Activated T-cell treated with anti-CD3 and anti-CD28 coated beads, Interleukin-2, amount 50 U/mL, for 48 hours (primary cell): ENCODE data around the gene DNASE1L3.

Experiments used
- DNase-seq, 2 experiments: peaks; one replicate each; pipeline ENCODE4 v3.0.0-alpha.2; 2020

The DNASE1L3 gene

GRCh38 chr3:58177747-58178527 is 32.8 kb downstream of the DNASE1L3 start:
- DNase-seq: peak; percentile 94 to 95

DNA sequence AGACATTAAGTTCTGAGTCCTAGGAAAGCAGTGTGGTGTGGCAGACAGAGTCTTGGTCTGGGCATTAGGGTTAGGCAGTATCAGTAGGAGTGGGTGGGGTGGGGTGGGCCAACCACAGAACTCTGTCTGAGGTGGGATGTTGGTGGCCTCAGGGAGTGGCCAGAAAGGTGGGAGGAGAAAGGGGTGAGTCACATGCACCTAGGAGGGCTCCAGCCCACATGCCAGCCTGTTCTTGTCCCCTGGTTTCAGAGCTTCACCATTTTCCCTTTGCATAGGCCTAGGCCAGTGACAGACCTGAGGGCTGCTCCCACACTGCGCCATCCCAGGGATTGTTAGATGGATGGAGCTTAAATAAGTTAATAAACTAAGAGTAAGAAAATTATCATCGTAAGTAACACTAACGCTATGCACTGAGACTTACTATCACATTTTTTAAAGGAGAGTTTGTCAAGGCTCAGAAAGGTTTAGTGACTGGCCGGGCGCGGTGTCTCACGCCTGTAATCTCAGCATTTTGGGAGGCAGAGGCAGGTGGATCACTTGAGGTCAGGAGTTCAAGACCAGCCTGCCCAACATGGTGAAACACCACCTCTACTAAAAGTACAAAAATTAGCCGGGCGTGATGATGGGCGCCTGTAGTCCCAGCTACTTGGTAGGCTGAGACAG is 33.8 kb downstream of the DNASE1L3 start:
- DNase-seq: no peak

DNA sequence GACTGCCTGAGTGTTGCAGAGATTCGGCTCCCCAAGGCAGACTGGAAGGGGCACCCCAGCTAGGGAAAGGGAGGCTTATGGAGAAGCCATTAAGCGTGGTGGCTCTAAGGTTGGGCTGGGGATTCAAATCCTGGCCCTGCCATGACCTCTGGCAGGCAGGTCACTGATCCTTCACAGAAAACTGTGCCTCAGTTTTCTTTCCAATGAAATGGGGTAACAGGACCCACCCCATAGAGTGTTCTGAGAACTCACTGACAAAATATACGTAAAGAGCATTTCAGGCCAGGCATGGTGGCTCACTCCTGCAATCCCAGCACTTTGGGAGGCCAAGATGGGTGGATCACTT is 34.6 kb downstream of the DNASE1L3 start:
- no peak for DNase-seq

GRCh38 chr3:58175437-58176184 is 35.2 kb downstream of the DNASE1L3 start:
- no peak for DNase-seq

DNA sequence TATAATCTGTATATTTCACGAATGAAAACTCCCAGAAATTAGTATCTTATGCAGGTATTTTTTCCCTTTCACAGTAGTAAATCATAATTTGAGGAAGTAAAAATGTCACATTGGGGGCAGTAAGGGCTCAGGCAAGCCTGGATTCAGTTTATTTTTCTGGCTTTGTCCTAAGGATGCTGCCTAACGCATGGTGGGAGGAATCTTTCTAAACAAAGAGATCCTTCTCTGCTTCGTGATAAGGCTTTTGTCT is 35.7 kb downstream of the DNASE1L3 start:
- DNase-seq: no peak

DNA sequence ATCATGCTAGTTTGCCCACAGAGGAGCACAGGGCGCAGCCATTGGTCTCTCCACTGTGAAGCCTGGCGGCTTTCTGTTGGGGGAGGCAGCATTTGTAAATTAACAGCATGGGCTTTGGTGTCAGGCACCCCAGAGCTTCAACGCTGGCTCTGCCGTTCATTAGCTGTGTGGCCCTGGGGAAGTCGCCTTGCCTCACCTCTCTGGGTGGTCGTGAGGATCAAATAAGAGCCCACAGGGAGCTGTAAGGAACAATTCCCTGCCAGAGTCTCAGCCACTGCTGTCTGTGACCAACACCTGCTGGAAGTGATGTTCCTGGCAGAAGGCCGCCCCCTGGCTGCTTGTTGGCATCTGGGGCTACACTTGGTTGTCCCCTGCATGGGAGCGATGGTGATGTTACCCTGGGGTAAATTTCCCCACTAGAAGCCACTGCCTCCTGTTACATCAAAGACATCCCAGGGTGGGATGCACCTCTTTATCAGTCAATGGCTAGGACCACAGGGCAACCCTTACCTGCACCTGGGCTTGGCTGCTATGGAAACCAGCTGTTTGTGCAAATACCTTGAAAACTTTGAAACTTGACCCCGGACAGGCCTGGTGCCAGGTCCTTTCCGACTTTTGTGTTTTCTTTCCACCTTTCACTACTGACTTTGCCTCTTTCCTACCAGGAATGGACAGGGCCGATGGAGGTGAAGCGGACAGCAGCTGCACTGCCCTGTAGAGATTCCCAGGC is 36.9 kb downstream of the DNASE1L3 start:
- peak; percentile 43 to 57 for DNase-seq

DNA sequence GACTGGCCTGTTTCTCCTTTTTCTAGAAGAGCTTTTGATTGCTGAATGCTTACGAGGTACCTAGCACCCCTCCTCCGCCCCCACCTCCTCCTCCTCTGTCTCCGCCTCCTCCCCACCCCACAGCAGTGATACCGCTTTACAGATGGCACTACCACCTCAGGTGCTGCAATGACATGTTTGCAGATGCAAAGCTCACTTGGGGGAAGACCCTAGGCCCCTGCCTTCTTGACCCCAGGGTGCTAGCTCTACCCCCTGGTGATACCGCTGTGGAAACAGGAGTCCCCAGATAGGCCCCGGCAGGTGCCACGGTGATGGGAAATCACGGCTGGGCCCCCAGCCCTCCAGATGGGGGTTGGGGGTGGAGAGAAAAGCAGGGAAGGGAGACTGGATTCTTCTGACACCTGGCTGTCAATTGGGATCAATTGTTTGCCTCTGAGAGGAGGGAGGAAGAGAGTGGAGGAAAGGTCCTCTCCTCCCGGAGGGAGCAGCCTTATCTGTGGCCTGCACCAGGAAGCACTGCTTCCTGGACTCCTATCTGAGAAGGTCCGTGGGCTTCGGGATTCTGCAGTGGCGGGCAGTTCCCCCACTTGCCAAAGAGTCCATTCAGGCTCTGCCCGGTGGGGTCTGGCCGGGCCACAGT is 37.6 kb downstream of the DNASE1L3 start:
- DNase-seq: no peak

DNA sequence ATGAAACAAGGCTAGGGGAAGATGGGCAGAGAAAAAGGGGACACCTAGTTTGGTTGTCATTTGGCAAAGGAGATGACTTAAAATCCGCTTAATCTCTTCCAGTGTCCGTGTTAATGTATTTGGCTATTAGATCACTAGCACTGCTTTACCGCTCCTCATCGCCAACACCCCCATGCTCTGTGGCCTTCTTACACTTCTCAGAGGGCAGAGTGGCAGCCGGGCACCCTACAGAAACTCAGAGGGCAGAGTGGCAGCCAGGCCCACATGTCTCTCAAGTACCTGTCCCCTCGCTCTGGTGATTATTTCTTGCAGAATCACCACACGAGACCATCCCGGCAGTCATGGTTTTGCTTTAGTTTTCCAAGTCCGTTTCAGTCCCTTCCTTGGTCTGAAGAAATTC is 39.6 kb downstream of the DNASE1L3 start:
- no peak for DNase-seq

DNA sequence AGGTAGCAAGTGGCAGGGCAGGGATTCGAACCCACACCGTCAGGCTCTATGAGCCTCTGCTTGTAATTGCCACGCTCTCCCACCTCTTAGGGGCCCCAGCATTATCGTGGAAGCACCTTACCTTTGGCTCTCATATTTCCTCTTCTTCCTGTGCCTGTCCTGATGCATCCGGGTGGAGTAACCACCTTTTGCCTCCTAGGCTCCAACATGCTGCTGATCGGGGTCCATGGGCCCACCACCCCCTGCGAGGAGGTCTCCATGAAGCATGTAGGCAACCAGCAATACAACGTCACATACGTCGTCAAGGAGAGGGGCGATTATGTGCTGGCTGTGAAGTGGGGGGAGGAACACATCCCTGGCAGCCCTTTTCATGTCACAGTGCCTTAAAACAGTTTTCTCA is 40.4 kb downstream of the DNASE1L3 start:
- DNase-seq: no peak

GRCh38 chr3:58169371-58169770 is 41.4 kb downstream of the DNASE1L3 start:
- DNase-seq: no peak

DNA sequence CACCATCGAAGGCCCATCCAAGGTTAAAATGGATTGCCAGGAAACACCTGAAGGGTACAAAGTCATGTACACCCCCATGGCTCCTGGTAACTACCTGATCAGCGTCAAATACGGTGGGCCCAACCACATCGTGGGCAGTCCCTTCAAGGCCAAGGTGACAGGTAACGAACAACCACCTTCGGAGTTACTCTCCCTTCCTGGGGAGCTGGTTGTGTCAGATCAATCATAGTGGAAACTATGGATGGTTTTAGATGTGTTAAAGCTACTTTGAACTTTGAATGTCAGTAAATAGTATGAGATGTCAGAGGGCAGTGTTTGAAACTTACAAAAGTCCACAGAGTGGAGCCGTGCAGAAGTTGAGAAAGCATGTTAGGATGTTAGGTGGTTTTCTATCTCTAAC is 42.3 kb downstream of the DNASE1L3 start:
- no peak for DNase-seq

- peak; percentile 80 to 83 for DNase-seq
Observed at GRCh38 chr3:58167431-58168351, 43.1 kb downstream of the DNASE1L3 start.

DNA sequence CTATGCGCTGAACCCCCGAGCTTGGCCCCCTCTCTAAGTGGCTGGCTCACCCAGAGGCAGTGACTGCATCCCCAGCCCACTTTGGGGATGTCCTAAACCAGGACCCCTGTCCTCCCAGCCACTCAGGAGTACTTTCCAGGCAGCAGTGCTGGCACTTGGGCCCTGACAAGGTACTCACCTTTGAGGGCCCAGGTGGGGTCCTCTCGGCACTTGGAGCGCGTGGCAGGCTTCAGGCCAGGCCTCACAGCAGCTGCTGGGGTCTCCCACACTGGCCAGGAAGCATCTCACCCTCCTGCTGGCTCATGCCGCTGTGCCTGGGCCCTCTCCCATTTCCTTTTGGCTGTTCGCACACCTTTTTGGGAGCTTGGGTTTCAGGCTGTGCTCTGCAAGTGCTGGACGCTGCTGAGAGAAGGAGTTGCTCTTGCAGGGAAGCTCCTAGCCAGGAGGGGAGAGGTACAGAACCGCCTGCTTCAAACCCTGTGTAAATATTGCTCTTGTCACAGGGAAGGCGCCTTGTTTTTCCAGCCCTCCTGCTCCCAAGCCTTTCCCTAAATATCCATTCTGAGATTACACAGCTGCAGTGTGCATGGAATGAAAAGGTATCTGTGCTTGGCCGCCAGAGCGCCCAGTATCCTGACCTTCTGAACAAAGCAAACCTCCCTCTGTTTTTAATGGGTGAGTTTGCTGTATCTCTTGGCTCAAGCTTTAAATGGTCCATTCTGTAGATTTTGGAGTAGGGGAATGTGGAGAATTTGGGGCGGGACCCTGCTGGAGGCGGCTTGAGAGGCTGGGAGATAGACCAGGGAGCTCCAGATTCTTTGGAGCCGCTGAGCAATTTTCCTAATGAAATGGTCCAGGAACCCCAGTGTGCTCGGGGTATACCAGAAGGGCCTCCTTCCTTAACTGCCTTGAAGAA is 45.6 kb downstream of the DNASE1L3 start:
- no peak for DNase-seq

DNA sequence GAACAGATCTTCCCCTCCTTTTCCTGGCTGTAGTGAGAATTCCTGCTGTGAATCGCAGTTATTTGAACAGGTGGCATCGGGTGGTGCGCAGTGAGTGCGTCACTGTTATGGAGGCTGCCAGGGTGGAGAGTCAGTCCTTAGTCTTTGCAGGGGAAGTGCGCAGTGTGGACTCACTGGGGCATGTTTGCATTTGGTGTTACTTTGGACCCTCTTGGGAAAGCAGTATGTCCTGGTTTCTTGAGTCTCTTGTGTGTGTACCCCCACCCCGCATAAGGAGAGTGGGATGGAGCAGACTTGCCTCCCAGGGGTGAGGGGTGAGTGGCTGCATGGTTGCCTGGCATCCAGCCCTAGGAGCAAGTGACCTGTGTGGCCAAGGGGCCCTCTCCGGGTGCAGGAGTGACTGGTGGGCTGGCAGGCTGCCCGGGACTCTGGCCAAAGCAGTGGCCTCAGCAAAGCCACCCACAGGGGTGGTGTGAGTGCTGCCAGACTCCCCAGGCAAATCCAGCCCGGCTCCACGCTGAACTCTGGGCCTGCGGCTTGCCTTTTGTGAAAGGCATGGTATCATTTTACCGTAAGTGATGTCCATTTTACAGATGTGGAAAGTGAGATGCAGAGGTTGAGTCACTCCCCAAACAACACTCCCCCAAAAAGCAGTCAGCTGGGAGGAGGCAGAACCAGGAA is 46.4 kb downstream of the DNASE1L3 start:
- DNase-seq: no peak

- DNase-seq: no peak
Observed at GRCh38 chr3:58163234-58163633, 47.5 kb downstream of the DNASE1L3 start.

DNA sequence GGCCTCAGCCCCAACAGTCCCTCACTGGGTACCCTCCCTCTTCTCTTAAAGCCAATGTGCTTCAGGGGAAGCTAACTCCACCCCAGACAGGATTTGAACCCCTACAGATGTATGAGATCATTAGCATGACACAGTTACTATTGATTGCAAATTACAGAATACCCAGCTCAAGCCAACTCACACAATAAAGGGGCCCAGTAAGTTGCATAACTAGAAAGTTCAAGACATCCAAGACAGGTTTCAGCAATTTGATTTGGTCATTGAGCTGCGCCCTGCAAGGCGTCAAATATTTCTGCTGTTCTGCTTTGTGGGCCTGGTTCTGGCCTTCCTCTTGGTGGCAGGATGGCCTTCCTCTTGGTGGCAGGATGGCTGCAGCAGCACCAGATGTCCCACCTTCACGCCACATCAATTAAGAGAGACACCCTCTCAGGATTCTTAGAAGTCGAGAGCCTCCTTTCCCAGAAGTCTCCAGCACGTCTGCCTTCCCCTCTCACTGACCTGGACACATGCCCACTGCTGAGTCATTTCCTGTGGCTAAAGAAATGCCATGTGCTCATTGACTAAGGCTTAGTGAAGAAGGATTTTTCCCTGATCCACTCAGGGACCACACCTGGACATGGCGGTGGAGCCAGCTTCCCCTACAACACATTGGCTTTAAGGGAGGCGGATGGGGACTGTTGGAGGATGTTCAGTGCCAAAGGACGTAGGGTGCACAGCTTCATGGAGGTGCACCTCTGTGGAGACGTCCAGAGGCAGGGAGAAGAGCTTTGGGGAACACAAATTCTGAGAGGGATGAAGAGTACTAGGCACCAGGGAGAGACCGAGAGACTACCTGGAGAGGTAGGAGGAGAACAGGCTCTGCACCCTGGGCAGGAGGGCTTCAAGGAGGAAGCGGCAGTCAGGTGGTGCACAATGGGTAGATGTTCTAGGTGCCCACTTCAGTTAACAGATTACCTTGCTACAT is 49.1 kb downstream of the DNASE1L3 start:
- DNase-seq: no peak

- DNase-seq: no peak
Observed at GRCh38 chr3:58160399-58160798, 50.4 kb downstream of the DNASE1L3 start.

DNA sequence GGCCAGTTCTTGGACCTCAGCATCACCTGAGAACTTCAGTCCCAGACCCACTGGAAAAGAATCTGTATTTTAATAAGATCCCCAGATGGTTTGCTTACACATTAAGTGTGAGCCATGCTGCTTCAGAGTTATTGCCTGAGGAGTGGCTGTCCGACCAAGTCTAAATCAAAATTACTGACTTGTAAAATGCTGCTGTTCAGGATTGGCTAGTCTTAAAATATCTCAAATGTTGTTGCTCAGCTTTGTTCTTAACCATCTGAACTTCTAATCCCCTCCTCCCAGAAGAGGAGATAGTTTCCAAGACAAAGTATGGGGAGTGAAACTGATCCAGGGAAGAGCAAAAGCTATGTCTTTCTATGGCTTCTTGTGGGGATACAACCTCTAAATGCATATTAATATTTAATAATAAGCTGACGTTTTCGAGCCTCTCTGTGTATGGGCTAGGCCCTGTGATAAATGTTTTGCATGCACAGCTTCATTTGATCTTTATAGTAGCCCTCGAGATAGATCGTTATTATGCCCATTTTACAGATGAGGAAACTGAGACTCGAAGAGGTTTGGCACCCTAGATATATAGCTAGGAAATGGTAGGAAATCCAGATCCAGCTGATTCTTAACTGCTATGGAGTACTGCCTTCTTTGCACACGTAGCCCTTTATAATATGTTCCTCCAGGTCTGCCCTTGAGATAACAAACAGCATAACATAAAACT is 52.2 kb downstream of the DNASE1L3 start:
- no peak for DNase-seq
